Stimulated activated CD4-positive, alpha-beta T cell treated with anti-CD3 and anti-CD28 coated beads, Interleukin-12 subunit alpha, Interleukin-12 subunit beta, amount 100 ng/mL, for 48 hours (primary cell): Measurements from ENCODE around the gene CWC22.
A peak's percentile ranks its signal among the peaks of the same experiment; 100 is the strongest.
"Not testable (repeated sequence)": the region's sequence is repeated elsewhere in the genome, so short reads cannot be mapped to it uniquely, and the experiment has no call there.

Source experiments
- DNase-seq, 3 donors: peaks; one replicate each; pipeline ENCODE4 v3.0.0-alpha.2; 2020; ENCODE audit warnings: low read depth in 2 of 3, low spot score in 1 of 3

The CWC22 gene

GRCh38 chr2:179952658-179953057, 54.4 kb downstream of the CWC22 start:
- no peak for DNase-seq

- no peak for DNase-seq
Measured at GRCh38 chr2:179951680-179952079, 55.4 kb downstream of the CWC22 start.

GRCh38 chr2:179950391-179950790, 56.7 kb downstream of the CWC22 start:
- DNase-seq, result no peak

- DNase-seq, result no peak
Measured at GRCh38 chr2:179949438-179949837, 57.7 kb downstream of the CWC22 start.

GRCh38 chr2:179948058-179948457, 59.0 kb downstream of the CWC22 start:
- DNase-seq, result no peak

GRCh38 chr2:179946810-179947615, 60.1 kb downstream of the CWC22 start:
- no peak for DNase-seq

GRCh38 chr2:179946346-179946745, 60.8 kb downstream of the CWC22 start:
- no peak for DNase-seq

- DNase-seq, result no peak
Measured at GRCh38 chr2:179939259-179939658, 67.8 kb downstream of the CWC22 start.

- no peak for DNase-seq
Measured at GRCh38 chr2:179938026-179938425, 69.1 kb downstream of the CWC22 start.

GRCh38 chr2:179936654-179937053, 70.4 kb downstream of the CWC22 start:
- DNase-seq, result peak in 2 of 3 donors; percentile 2 to 17

GRCh38 chr2:179936141-179936540, 71.0 kb downstream of the CWC22 start:
- DNase-seq, result no peak

- DNase-seq, result no peak
Measured at GRCh38 chr2:179932786-179933185, 74.3 kb downstream of the CWC22 start.

- DNase-seq, result no peak
Measured at GRCh38 chr2:179931502-179931901, 75.6 kb downstream of the CWC22 start.

- DNase-seq, result not testable (repeated sequence)
Measured at GRCh38 chr2:179929997-179930396, 77.1 kb downstream of the CWC22 start.

GRCh38 chr2:179927041-179927440, 80.1 kb downstream of the CWC22 start:
- DNase-seq, result no peak

- no peak for DNase-seq
Measured at GRCh38 chr2:179925713-179926112, 81.4 kb downstream of the CWC22 start.

- no peak for DNase-seq
Measured at GRCh38 chr2:179917272-179917671, 89.8 kb downstream of the CWC22 start.

GRCh38 chr2:179915395-179915992, 91.6 kb downstream of the CWC22 start:
- no peak for DNase-seq

- DNase-seq, result no peak
Measured at GRCh38 chr2:179913809-179914208, 93.3 kb downstream of the CWC22 start.

GRCh38 chr2:179911569-179911968, 95.5 kb downstream of the CWC22 start:
- no peak for DNase-seq

- DNase-seq, result no peak
Measured at GRCh38 chr2:179910735-179911113, 96.4 kb downstream of the CWC22 start.

- no peak for DNase-seq
Measured at GRCh38 chr2:179909845-179910734, 97.0 kb downstream of the CWC22 start.
